Peyer's patch (tissue), 4 donors: ENCODE data around the gene UACA.

ENCODE experiments used
- POLR2A ChIP-seq, 2 donors: fragments of 450-650 bp; IDR thresholded peaks; one replicate each; pipeline ENCODE4 v1.5.1; 2017; ENCODE audit warnings: antibody characterized with exemption in 2 of 2, mild to moderate bottlenecking in 2 of 2, moderate library complexity in 2 of 2
- TF ChIP-seq, protein P1 (sequence below), 6 experiments: fragments of 450-650 bp in 4 of 6; fragments of 200-600 bp in 2 of 6; sonication (generic) in 1 of 6; IDR thresholded peaks; one replicate each; pipeline ENCODE4 v1.5.1; 2017 to 2019; ENCODE audit warnings: antibody characterized with exemption in 6 of 6, mild to moderate bottlenecking in 3 of 6, moderate library complexity in 1 of 6

DNA sequence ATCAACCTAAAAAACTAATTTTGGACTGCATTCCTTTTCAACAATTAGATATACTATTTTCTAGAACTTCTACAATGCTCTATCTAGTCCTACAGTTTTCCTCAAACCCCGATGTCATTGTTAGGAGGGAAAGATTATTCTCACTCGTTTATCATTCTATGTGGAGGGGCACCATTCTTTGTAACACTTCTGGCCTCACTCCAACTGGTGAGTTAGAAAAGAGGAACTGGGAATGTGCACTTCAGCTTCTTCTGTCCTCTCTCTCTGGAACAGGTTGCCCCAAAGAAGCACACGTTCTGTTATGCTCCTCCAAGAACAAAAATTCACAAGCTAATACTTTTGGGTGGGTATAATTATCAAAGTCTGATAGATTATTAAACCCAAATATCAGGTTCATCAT lies 137.9 kb downstream of the UACA start:
- TF ChIP-seq, protein P1, sequence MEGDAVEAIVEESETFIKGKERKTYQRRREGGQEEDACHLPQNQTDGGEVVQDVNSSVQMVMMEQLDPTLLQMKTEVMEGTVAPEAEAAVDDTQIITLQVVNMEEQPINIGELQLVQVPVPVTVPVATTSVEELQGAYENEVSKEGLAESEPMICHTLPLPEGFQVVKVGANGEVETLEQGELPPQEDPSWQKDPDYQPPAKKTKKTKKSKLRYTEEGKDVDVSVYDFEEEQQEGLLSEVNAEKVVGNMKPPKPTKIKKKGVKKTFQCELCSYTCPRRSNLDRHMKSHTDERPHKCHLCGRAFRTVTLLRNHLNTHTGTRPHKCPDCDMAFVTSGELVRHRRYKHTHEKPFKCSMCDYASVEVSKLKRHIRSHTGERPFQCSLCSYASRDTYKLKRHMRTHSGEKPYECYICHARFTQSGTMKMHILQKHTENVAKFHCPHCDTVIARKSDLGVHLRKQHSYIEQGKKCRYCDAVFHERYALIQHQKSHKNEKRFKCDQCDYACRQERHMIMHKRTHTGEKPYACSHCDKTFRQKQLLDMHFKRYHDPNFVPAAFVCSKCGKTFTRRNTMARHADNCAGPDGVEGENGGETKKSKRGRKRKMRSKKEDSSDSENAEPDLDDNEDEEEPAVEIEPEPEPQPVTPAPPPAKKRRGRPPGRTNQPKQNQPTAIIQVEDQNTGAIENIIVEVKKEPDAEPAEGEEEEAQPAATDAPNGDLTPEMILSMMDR (IDR thresholded peaks at IDR 0.05): no peak
- no peak for TF ChIP-seq POLR2A (IDR thresholded peaks at IDR 0.05)
